Mesothelial cell of epicardium (in vitro differentiated cells): ENCODE results near the gene ZFP57. TPM values are rescaled to one million over a fixed set of nuclear protein-coding genes. Genes with fewer than 3 reads are reported as not detected.

ENCODE experiments used
- DNase-seq, 2 experiments: peaks; one replicate each; pipeline ENCODE4 v3.0.0; 2021; ENCODE audit warnings: low spot score in 2 of 2; ENCODE audit not compliant: unreplicated experiment in 2 of 2
- H3K27ac Mint-ChIP-seq: 2 replicates; pipeline ENCODE4 v1.8.0; 2021; ENCODE audit warnings: mixed read lengths
- H3K27me3 Mint-ChIP-seq: 2 replicates; pipeline ENCODE4 v1.8.0; 2021; ENCODE audit warnings: low read depth, mixed read lengths
- H3K36me3 Mint-ChIP-seq: 2 replicates; pipeline ENCODE4 v1.8.0; 2021; ENCODE audit warnings: mixed read lengths
- H3K4me1 Mint-ChIP-seq: 2 replicates; pipeline ENCODE4 v1.8.0; 2021; ENCODE audit warnings: mixed read lengths
- H3K4me3 Mint-ChIP-seq: 2 replicates; pipeline ENCODE4 v1.8.0; 2021; ENCODE audit warnings: mild to moderate bottlenecking, moderate library complexity, mixed read lengths
- H3K9me3 Mint-ChIP-seq: 2 replicates; pipeline ENCODE4 v1.8.0; 2021; ENCODE audit warnings: mixed read lengths
- total RNA-seq: library from RNA; stranded (reverse); gene quantifications from 3 replicates; pipeline ENCODE4 v1.2.1, GENCODE V29; 2021
- TF ChIP-seq, protein P1 (sequence below): fragments of 200-600 bp; sonication (generic); IDR thresholded peaks from one replicate; pipeline ENCODE4 v1.5.0; 2021; ENCODE audit warnings: antibody characterized with exemption; ENCODE audit not compliant: unreplicated experiment

ZFP57 gene
- total RNA-seq, 1 donor from 2014 or later = 0.11 TPM

DNA sequence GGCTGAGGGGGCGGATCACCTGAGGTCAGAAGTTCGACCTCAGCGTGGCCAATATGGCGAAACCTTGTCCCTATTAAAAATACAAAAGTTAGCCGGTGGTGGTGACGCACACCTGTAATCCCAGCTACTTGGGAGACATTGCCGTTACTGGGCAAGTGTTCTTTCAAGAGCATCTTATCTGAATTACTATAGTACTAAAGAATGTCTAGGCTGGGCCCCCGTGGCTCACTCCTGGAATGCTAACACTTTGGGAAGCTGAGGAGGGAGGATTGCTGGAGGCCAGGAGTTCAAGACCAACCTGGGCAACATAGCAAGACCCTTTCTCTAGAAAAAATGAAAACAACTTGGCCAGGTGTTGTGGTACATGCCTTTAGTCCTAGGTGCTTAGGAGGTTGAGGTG, 859 bp upstream of the ZFP57 start:
- DNase-seq = no peak
- H3K27ac Mint-ChIP-seq = no peak overlapping the region
- H3K9me3 Mint-ChIP-seq = peaks cover 8% of the 10 kb centered on the region
- peaks cover 8% of the 10 kb centered on the region for H3K27me3 Mint-ChIP-seq
- H3K36me3 Mint-ChIP-seq = no peaks in the 10 kb centered on the region
- TF ChIP-seq, protein P1, sequence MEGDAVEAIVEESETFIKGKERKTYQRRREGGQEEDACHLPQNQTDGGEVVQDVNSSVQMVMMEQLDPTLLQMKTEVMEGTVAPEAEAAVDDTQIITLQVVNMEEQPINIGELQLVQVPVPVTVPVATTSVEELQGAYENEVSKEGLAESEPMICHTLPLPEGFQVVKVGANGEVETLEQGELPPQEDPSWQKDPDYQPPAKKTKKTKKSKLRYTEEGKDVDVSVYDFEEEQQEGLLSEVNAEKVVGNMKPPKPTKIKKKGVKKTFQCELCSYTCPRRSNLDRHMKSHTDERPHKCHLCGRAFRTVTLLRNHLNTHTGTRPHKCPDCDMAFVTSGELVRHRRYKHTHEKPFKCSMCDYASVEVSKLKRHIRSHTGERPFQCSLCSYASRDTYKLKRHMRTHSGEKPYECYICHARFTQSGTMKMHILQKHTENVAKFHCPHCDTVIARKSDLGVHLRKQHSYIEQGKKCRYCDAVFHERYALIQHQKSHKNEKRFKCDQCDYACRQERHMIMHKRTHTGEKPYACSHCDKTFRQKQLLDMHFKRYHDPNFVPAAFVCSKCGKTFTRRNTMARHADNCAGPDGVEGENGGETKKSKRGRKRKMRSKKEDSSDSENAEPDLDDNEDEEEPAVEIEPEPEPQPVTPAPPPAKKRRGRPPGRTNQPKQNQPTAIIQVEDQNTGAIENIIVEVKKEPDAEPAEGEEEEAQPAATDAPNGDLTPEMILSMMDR = no peak
- H3K4me1 Mint-ChIP-seq = peaks cover 4% of the 10 kb centered on the region
- no peak overlapping the region for H3K4me3 Mint-ChIP-seq

DNA sequence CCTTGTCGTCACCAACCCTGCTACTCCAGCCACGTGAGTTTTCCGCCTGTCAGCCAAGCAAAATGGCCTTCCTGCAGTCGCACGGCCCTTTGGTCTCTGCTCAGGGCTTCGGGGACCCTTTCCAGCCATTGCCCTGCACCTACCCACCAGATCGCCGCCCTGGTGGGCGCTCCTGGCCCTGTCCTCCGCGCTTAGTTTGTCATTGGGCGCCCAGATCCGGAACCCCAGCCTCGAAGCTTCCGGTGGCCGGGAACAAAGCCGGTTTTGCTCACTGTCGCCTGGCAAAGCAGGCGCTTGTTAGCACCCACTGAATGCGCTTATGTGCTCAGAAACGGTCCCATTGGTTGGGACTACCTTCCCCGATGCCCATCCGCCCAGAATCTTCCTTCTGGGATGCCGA, 536 bp downstream of the ZFP57 start:
- Mint-ChIP-seq H3K27me3 (peaks cover 5% of the 10 kb centered on the region), H3K4me3 (no peak overlapping the region), H3K4me1 (peaks cover 7% of the 10 kb centered on the region), H3K36me3 (no peaks in the 10 kb centered on the region), H3K9me3 (peaks cover 7% of the 10 kb centered on the region), H3K27ac (no peak overlapping the region)
- TF ChIP-seq, protein P1 = no peak
- DNase-seq = no peak

DNA sequence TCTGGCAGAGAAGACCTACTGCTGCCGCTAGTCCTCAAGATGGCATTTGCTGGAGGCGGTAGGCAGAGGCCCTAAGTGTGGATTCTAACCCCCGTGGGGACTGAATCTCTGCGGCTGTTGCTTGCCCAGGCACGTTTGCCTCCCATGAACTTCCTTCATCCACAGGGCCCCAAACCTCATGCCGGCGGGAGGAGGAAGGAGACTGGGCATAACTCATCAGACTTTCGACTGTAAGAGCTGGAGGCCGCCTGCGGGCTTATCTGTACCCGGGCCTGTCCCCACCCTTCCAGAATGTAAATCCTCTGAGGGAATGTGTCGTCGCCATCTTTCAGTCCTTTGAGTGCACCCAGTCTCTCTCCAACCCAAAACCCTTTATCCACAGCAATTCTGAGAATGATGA, 990 bp downstream of the ZFP57 start:
- H3K36me3 Mint-ChIP-seq = no peaks in the 10 kb centered on the region
- DNase-seq = no peak
- H3K4me1 Mint-ChIP-seq = peaks cover 7% of the 10 kb centered on the region
- peaks cover 2% of the 10 kb centered on the region for H3K9me3 Mint-ChIP-seq
- peaks cover 4% of the 10 kb centered on the region for H3K27me3 Mint-ChIP-seq
- TF ChIP-seq, protein P1 = no peak
- no peak overlapping the region for H3K27ac Mint-ChIP-seq
- no peak overlapping the region for H3K4me3 Mint-ChIP-seq

DNA sequence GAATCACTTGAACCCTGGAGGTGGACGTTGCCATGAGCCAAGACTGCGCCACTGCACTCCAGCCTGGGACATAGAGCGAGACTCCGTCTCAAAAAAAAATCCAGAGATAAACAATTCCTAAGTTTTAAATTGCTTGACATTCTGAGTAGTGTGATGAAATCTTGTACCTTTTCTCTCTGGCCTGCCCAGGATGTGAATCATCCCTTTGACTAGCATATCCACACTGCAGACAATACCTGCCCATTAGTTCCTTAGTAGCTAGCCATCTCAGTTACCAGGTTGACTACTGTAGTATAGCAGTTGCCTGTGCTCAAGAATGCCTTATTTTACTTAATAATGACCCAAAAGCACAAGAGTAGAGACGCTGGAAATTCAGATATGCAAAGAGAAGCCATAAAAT, 2.8 kb downstream of the ZFP57 start:
- Mint-ChIP-seq H3K4me1 (peaks cover 7% of the 10 kb centered on the region), H3K36me3 (no peaks in the 10 kb centered on the region), H3K4me3 (no peak overlapping the region), H3K27me3 (no peaks in the 10 kb centered on the region), H3K9me3 (no peaks in the 10 kb centered on the region), H3K27ac (no peak overlapping the region)
- DNase-seq = no peak
- TF ChIP-seq, protein P1 = no peak

DNA sequence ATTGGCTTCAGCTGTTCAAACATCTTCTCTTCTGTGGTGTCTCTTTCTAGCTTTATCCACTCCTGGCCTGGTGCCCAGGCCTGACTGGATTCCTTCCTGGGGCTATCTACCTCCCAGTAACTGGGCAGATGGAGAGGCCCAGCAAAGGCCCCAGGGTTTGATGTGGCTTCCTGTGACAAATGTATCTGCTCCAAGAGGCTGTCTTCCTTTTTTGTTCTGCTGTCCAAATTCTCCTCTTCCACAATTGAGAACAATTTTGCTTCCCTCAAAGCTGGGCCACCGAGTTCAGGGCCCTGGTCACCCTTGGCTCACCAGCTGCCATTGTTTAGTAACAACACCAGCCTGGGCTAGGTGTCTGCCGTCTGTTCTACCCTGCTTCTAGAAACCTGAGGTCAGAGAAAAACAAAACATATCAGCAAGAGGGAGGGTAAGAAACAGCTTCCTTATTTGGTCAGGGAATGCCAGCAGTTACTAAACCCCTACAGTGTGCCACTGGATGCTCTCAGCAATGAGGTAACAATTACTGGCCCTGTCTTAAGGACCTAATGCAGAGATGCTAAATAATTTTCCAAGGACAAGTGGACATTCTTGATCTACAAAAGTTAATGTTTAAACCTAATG, 3.9 kb downstream of the ZFP57 start:
- Mint-ChIP-seq H3K27me3 (no peaks in the 10 kb centered on the region), H3K36me3 (no peaks in the 10 kb centered on the region), H3K4me3 (no peak overlapping the region), H3K4me1 (peaks cover 7% of the 10 kb centered on the region), H3K9me3 (no peaks in the 10 kb centered on the region), H3K27ac (peak overlapping the region; percentile 80)
- TF ChIP-seq, protein P1 = no peak
- no peak for DNase-seq

DNA sequence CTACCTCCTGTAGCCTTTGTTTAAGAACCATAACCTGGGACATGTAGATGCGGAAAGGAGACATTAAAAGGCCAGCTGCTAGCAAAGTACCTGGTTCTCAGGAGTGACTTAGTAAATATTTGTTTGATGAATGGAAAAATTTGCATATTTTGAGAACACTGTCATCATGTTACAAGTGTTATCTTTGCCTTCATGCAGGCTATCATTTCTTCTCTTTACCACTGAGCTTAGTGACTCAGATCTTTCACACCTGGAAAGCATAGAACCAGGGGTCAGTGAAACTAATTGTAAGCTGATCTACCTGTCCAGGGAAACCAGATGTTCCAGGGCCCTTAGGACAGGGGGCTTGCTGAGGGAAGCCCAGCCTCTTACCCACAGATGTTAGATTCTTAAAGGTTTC, 5.4 kb downstream of the ZFP57 start:
- H3K36me3 Mint-ChIP-seq = no peaks in the 10 kb centered on the region
- TF ChIP-seq, protein P1 = no peak
- no peak overlapping the region for H3K27ac Mint-ChIP-seq
- peaks cover 7% of the 10 kb centered on the region for H3K4me1 Mint-ChIP-seq
- no peaks in the 10 kb centered on the region for H3K9me3 Mint-ChIP-seq
- peaks cover 8% of the 10 kb centered on the region for H3K27me3 Mint-ChIP-seq
- no peak overlapping the region for H3K4me3 Mint-ChIP-seq
- DNase-seq = no peak
